WTC11 (cell line): Measurements from ENCODE around the gene FMN2. TPM values are rescaled to one million over a fixed set of nuclear protein-coding genes. Genes with fewer than 3 reads are reported as not detected.

ENCODE experiments used
- ATAC-seq: fragments of 200-7000 bp; cut with Tn5 transposase; 2 replicates; pipeline ENCODE4 v1.10.0; 2021; ENCODE audit warnings: mild to moderate bottlenecking, moderate library complexity
- CTCF ChIA-PET: fragments of 300-600 bp; sonication (Branson Sonifier 250); formaldehyde crosslinking; loops from one replicate; lab custom pipeline; 2021; ENCODE audit warnings: antibody characterized with exemption; lab: Charles Lee
- POLR2A ChIA-PET: fragments of 350-600 bp; sonication (Branson Sonifier 250); formaldehyde crosslinking; loops from one replicate; lab custom pipeline; 2021; ENCODE audit warnings: antibody characterized with exemption; lab: Charles Lee
- DNase-seq: peaks from one replicate; pipeline ENCODE4 v3.0.0; 2021; ENCODE audit warnings: low spot score
- H3K27ac Mint-ChIP-seq: 2 replicates; pipeline ENCODE4 v1.8.0; 2021; ENCODE audit warnings: mixed read lengths
- H3K27me3 Mint-ChIP-seq: 2 replicates; pipeline ENCODE4 v1.8.0; 2021; ENCODE audit warnings: low read depth, mild to moderate bottlenecking, moderate library complexity, mixed read lengths
- H3K36me3 Mint-ChIP-seq: 2 replicates; pipeline ENCODE4 v1.8.0; 2021; ENCODE audit warnings: mixed read lengths
- H3K4me1 Mint-ChIP-seq: 2 replicates; pipeline ENCODE4 v1.8.0; 2022; ENCODE audit warnings: mixed read lengths
- H3K4me3 Mint-ChIP-seq: 2 replicates; pipeline ENCODE4 v1.8.0; 2021; ENCODE audit warnings: mild to moderate bottlenecking, moderate library complexity, mixed read lengths
- H3K9me3 Mint-ChIP-seq: 2 replicates; pipeline ENCODE4 v1.8.0; 2021; ENCODE audit warnings: mixed read lengths
- ATF1 ChIP-seq: sonication (generic); formaldehyde crosslinking; IDR thresholded peaks from 2 replicates; pipeline ENCODE4 v1.8.1; 2023; ENCODE audit warnings: mild to moderate bottlenecking, moderate library complexity, missing genetic modification reagents
- GRHL2 ChIP-seq: fragments of 250-450 bp; sonication (Bioruptor Pico); IDR thresholded peaks from 2 replicates; pipeline ENCODE4 v1.8.0; 2022; ENCODE audit warnings: mild to moderate bottlenecking, moderate library complexity; ENCODE audit not compliant: insufficient replicate concordance, severe bottlenecking
- KAT7 ChIP-seq: sonication (generic); formaldehyde crosslinking; IDR thresholded peaks from 2 replicates; pipeline ENCODE4 v1.8.1; 2023; ENCODE audit warnings: missing genetic modification reagents, mild to moderate bottlenecking, borderline replicate concordance
- RELA ChIP-seq: sonication (generic); formaldehyde crosslinking; IDR thresholded peaks from 2 replicates; pipeline ENCODE4 v1.8.1; 2022; ENCODE audit warnings: missing genetic modification reagents, mild to moderate bottlenecking, borderline replicate concordance
- SP1 ChIP-seq: sonication (generic); formaldehyde crosslinking; conservative IDR thresholded peaks from 2 replicates; pipeline ENCODE4 v1.8.1; 2022; ENCODE audit warnings: missing genetic modification reagents
- TCF7 ChIP-seq: sonication (generic); formaldehyde crosslinking; IDR thresholded peaks from 2 replicates; pipeline ENCODE4 v1.8.0; 2022; ENCODE audit warnings: mild to moderate bottlenecking, low read depth, missing genetic modification reagents, moderate library complexity
- ZNF138 ChIP-seq: sonication (generic); formaldehyde crosslinking; conservative IDR thresholded peaks from 2 replicates; pipeline ENCODE4 v1.8.1; 2022; ENCODE audit warnings: mild to moderate bottlenecking, moderate library complexity, missing genetic modification reagents
- ZNF423 ChIP-seq: fragments of 250-450 bp; sonication (Bioruptor Pico); IDR thresholded peaks from 2 replicates; pipeline ENCODE4 v2.1.2; 2022; ENCODE audit warnings: mild to moderate bottlenecking, moderate library complexity
- ZNF671 ChIP-seq: fragments of 250-450 bp; sonication (Bioruptor Pico); IDR thresholded peaks from 2 replicates; pipeline ENCODE4 v1.8.0; 2021; ENCODE audit warnings: mild to moderate bottlenecking
- total RNA-seq: library from RNA; stranded (reverse); gene quantifications from 3 replicates; pipeline ENCODE4 v1.2.3, GENCODE V29; 2021
- TF ChIP-seq, protein P1 (sequence below): sonication (generic); formaldehyde crosslinking; conservative IDR thresholded peaks from 2 replicates; pipeline ENCODE4 v1.8.1; 2023; ENCODE audit warnings: mild to moderate bottlenecking, low read depth, missing genetic modification reagents, moderate library complexity
- TF ChIP-seq, protein P2 (sequence below): sonication (generic); formaldehyde crosslinking; IDR thresholded peaks from 2 replicates; pipeline ENCODE4 v1.8.1; 2023; ENCODE audit warnings: mild to moderate bottlenecking, missing genetic modification reagents, moderate library complexity
- TF ChIP-seq, protein P3 (sequence below): fragments of 250-450 bp; sonication (Bioruptor Pico); IDR thresholded peaks from 2 replicates; pipeline ENCODE4 v1.9.0; 2021; ENCODE audit warnings: mild to moderate bottlenecking
- TF ChIP-seq, protein P4 (sequence below): sonication (generic); formaldehyde crosslinking; IDR thresholded peaks from 2 replicates; pipeline ENCODE4 v1.8.0; 2022; ENCODE audit warnings: missing genetic modification reagents
- TF ChIP-seq, protein P5 (sequence below): sonication (generic); formaldehyde crosslinking; IDR thresholded peaks from 2 replicates; pipeline ENCODE4 v1.8.0; 2023; ENCODE audit warnings: mild to moderate bottlenecking, missing genetic modification reagents
- TF ChIP-seq, protein P6 (sequence below): fragments of 250-450 bp; sonication (Bioruptor Pico); IDR thresholded peaks from 2 replicates; pipeline ENCODE4 v2.1.2; 2022; ENCODE audit warnings: mild to moderate bottlenecking, moderate library complexity
- TF ChIP-seq, protein P7 (sequence below): sonication (generic); formaldehyde crosslinking; IDR thresholded peaks from 2 replicates; pipeline ENCODE4 v1.8.0; 2023; ENCODE audit warnings: missing genetic modification reagents, mild to moderate bottlenecking, borderline replicate concordance

FMN2 gene
- total RNA-seq, 1 experiment from 2014 or later = 1.8 TPM

DNA sequence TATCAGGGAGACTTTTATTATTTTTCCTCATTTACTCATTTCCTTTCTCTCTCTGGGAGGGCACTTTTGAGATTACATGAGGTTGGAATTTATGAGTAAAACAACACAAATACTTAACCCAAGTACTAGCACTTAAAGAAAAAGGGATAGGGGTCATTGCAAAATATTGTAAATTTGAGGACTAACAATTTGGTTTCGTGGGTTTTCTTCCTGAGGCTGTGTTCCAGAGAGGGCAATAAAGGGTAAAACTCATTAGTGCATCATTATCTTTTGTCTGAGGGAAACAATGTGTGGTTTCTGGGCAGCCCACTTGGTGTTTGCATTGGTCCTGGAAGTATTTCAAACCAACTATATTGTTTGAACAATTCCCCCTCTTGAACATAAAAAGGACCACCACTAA lies 423.8 kb downstream of the FMN2 start:
- Mint-ChIP-seq H3K27ac (no peak overlapping the region), H3K4me1 (no peaks in the 10 kb centered on the region), H3K9me3 (no peaks in the 10 kb centered on the region), H3K36me3 (no peaks in the 10 kb centered on the region), H3K27me3 (no peaks in the 10 kb centered on the region), H3K4me3 (no peak overlapping the region)
- ChIA-PET CTCF (no interaction called here), POLR2A (no interaction called here)
- ATAC-seq (no peak), DNase-seq (no peak)
- TF ChIP-seq, protein P1, sequence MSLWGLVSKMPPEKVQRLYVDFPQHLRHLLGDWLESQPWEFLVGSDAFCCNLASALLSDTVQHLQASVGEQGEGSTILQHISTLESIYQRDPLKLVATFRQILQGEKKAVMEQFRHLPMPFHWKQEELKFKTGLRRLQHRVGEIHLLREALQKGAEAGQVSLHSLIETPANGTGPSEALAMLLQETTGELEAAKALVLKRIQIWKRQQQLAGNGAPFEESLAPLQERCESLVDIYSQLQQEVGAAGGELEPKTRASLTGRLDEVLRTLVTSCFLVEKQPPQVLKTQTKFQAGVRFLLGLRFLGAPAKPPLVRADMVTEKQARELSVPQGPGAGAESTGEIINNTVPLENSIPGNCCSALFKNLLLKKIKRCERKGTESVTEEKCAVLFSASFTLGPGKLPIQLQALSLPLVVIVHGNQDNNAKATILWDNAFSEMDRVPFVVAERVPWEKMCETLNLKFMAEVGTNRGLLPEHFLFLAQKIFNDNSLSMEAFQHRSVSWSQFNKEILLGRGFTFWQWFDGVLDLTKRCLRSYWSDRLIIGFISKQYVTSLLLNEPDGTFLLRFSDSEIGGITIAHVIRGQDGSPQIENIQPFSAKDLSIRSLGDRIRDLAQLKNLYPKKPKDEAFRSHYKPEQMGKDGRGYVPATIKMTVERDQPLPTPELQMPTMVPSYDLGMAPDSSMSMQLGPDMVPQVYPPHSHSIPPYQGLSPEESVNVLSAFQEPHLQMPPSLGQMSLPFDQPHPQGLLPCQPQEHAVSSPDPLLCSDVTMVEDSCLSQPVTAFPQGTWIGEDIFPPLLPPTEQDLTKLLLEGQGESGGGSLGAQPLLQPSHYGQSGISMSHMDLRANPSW (CRISPR knock-in tag) = no peak
- TF ChIP-seq KAT7 (CRISPR knock-in tag) (no peak), GRHL2 (CRISPR knock-in tag) (no peak), TCF7 (CRISPR knock-in tag) (no peak), SP1 (CRISPR knock-in tag) (no peak), ATF1 (CRISPR knock-in tag) (no peak), ZNF423 (CRISPR knock-in tag) (no peak), RELA (no peak), ZNF138 (CRISPR knock-in tag) (no peak), ZNF671 (CRISPR knock-in tag) (no peak)
- TF ChIP-seq, protein P2, sequence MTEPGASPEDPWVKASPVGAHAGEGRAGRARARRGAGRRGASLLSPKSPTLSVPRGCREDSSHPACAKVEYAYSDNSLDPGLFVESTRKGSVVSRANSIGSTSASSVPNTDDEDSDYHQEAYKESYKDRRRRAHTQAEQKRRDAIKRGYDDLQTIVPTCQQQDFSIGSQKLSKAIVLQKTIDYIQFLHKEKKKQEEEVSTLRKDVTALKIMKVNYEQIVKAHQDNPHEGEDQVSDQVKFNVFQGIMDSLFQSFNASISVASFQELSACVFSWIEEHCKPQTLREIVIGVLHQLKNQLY (CRISPR knock-in tag) = no peak
- TF ChIP-seq, protein P3, sequence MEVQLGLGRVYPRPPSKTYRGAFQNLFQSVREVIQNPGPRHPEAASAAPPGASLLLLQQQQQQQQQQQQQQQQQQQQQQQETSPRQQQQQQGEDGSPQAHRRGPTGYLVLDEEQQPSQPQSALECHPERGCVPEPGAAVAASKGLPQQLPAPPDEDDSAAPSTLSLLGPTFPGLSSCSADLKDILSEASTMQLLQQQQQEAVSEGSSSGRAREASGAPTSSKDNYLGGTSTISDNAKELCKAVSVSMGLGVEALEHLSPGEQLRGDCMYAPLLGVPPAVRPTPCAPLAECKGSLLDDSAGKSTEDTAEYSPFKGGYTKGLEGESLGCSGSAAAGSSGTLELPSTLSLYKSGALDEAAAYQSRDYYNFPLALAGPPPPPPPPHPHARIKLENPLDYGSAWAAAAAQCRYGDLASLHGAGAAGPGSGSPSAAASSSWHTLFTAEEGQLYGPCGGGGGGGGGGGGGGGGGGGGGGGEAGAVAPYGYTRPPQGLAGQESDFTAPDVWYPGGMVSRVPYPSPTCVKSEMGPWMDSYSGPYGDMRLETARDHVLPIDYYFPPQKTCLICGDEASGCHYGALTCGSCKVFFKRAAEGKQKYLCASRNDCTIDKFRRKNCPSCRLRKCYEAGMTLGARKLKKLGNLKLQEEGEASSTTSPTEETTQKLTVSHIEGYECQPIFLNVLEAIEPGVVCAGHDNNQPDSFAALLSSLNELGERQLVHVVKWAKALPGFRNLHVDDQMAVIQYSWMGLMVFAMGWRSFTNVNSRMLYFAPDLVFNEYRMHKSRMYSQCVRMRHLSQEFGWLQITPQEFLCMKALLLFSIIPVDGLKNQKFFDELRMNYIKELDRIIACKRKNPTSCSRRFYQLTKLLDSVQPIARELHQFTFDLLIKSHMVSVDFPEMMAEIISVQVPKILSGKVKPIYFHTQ (CRISPR knock-in tag) = no peak
- TF ChIP-seq, protein P4, sequence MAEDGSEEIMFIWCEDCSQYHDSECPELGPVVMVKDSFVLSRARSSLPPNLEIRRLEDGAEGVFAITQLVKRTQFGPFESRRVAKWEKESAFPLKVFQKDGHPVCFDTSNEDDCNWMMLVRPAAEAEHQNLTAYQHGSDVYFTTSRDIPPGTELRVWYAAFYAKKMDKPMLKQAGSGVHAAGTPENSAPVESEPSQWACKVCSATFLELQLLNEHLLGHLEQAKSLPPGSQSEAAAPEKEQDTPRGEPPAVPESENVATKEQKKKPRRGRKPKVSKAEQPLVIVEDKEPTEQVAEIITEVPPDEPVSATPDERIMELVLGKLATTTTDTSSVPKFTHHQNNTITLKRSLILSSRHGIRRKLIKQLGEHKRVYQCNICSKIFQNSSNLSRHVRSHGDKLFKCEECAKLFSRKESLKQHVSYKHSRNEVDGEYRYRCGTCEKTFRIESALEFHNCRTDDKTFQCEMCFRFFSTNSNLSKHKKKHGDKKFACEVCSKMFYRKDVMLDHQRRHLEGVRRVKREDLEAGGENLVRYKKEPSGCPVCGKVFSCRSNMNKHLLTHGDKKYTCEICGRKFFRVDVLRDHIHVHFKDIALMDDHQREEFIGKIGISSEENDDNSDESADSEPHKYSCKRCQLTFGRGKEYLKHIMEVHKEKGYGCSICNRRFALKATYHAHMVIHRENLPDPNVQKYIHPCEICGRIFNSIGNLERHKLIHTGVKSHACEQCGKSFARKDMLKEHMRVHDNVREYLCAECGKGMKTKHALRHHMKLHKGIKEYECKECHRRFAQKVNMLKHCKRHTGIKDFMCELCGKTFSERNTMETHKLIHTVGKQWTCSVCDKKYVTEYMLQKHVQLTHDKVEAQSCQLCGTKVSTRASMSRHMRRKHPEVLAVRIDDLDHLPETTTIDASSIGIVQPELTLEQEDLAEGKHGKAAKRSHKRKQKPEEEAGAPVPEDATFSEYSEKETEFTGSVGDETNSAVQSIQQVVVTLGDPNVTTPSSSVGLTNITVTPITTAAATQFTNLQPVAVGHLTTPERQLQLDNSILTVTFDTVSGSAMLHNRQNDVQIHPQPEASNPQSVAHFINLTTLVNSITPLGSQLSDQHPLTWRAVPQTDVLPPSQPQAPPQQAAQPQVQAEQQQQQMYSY (CRISPR knock-in tag) = no peak
- TF ChIP-seq, protein P5, sequence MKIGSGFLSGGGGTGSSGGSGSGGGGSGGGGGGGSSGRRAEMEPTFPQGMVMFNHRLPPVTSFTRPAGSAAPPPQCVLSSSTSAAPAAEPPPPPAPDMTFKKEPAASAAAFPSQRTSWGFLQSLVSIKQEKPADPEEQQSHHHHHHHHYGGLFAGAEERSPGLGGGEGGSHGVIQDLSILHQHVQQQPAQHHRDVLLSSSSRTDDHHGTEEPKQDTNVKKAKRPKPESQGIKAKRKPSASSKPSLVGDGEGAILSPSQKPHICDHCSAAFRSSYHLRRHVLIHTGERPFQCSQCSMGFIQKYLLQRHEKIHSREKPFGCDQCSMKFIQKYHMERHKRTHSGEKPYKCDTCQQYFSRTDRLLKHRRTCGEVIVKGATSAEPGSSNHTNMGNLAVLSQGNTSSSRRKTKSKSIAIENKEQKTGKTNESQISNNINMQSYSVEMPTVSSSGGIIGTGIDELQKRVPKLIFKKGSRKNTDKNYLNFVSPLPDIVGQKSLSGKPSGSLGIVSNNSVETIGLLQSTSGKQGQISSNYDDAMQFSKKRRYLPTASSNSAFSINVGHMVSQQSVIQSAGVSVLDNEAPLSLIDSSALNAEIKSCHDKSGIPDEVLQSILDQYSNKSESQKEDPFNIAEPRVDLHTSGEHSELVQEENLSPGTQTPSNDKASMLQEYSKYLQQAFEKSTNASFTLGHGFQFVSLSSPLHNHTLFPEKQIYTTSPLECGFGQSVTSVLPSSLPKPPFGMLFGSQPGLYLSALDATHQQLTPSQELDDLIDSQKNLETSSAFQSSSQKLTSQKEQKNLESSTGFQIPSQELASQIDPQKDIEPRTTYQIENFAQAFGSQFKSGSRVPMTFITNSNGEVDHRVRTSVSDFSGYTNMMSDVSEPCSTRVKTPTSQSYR (CRISPR knock-in tag) = no peak
- TF ChIP-seq, protein P6, sequence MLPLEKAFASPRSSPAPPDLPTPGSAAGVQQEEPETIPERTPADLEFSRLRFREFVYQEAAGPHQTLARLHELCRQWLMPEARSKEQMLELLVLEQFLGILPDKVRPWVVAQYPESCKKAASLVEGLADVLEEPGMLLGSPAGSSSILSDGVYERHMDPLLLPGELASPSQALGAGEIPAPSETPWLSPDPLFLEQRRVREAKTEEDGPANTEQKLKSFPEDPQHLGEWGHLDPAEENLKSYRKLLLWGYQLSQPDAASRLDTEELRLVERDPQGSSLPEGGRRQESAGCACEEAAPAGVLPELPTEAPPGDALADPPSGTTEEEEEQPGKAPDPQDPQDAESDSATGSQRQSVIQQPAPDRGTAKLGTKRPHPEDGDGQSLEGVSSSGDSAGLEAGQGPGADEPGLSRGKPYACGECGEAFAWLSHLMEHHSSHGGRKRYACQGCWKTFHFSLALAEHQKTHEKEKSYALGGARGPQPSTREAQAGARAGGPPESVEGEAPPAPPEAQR (CRISPR knock-in tag) = no peak
- TF ChIP-seq, protein P7, sequence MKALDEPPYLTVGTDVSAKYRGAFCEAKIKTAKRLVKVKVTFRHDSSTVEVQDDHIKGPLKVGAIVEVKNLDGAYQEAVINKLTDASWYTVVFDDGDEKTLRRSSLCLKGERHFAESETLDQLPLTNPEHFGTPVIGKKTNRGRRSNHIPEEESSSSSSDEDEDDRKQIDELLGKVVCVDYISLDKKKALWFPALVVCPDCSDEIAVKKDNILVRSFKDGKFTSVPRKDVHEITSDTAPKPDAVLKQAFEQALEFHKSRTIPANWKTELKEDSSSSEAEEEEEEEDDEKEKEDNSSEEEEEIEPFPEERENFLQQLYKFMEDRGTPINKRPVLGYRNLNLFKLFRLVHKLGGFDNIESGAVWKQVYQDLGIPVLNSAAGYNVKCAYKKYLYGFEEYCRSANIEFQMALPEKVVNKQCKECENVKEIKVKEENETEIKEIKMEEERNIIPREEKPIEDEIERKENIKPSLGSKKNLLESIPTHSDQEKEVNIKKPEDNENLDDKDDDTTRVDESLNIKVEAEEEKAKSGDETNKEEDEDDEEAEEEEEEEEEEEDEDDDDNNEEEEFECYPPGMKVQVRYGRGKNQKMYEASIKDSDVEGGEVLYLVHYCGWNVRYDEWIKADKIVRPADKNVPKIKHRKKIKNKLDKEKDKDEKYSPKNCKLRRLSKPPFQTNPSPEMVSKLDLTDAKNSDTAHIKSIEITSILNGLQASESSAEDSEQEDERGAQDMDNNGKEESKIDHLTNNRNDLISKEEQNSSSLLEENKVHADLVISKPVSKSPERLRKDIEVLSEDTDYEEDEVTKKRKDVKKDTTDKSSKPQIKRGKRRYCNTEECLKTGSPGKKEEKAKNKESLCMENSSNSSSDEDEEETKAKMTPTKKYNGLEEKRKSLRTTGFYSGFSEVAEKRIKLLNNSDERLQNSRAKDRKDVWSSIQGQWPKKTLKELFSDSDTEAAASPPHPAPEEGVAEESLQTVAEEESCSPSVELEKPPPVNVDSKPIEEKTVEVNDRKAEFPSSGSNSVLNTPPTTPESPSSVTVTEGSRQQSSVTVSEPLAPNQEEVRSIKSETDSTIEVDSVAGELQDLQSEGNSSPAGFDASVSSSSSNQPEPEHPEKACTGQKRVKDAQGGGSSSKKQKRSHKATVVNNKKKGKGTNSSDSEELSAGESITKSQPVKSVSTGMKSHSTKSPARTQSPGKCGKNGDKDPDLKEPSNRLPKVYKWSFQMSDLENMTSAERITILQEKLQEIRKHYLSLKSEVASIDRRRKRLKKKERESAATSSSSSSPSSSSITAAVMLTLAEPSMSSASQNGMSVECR (CRISPR knock-in tag) = no peak
